ENCODE measurements around the gene FCHSD2.
"Not testable (repeated sequence)": the region's sequence is repeated elsewhere in the genome, so short reads cannot be mapped to it uniquely, and the experiment has no call there.

FCHSD2 gene

DNA sequence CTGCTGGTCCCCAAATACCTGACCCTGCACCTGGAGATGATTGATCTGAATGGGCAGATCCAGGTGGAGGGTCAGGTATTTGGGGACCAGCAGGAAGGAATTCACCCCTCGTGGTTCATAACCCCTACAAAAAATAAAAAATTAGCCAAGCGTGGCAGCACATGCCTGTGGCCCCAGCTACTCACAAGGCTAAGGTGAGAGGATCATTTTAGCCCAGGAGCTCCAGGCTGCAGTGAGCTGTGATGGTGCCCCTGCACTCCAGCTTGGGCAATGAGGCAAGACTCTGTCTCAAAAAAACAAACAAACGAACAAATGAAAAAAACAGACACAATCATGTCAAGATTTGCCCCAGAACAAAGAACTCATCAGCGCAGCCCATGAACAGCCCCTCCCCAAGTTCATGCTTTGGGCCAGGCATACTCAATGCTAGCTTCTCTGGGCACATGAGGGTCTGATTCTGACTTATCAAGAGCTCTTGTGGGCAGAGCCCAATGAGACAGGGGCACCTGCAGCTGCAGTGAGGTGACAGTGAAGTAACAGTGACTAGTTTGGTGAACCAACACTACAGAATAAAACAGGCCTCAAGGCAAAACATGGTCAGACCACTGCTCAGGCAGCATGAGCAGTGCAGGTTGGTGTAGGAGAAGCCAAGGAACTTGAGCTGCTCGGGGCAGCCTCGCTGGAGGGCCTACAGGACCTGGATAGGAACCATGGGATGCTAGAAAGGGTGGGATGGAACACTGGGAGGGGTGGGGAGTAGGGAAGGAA lies 10.2 kb upstream of the FCHSD2 start:
- no peak for DNase-seq

DNA sequence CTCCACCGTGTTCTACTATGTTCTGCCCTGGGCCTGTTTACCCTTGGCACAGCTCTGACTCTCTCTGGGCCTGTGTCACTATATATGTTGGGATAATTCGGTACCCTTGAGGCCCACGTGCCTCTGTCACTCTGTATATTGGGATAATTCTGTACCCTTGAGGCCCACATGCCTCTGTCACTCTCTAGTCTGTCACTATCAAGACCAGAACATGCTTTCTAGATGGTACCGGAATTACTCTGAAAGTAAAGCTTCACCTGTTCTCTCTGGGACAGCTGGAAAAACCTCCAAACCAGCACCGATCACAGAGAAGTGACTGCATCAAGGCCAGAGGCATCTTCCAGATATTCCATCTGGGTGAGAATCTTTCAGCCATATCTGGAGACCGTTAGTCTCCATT lies 9.3 kb upstream of the FCHSD2 start:
- no peak for DNase-seq

DNA sequence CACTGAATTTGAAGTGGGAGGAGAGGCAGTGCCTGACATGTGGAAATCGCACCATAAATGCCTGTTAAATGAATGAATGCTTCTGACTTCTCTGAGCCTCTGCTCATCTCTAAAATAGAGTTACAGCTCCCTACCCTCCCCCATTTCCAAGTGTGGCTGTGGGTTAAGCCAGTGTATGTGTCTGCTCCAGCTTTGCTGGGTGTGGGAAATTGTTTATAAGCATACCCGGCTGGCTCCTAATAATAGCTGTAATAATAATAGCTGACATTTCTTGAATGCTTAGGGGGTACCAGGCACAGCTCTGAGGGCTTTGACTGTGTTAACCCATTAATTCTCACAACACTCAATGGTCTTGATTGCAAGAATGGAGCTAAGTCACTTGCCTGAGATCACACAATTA lies 7.0 kb upstream of the FCHSD2 start:
- DNase-seq = no peak

DNA sequence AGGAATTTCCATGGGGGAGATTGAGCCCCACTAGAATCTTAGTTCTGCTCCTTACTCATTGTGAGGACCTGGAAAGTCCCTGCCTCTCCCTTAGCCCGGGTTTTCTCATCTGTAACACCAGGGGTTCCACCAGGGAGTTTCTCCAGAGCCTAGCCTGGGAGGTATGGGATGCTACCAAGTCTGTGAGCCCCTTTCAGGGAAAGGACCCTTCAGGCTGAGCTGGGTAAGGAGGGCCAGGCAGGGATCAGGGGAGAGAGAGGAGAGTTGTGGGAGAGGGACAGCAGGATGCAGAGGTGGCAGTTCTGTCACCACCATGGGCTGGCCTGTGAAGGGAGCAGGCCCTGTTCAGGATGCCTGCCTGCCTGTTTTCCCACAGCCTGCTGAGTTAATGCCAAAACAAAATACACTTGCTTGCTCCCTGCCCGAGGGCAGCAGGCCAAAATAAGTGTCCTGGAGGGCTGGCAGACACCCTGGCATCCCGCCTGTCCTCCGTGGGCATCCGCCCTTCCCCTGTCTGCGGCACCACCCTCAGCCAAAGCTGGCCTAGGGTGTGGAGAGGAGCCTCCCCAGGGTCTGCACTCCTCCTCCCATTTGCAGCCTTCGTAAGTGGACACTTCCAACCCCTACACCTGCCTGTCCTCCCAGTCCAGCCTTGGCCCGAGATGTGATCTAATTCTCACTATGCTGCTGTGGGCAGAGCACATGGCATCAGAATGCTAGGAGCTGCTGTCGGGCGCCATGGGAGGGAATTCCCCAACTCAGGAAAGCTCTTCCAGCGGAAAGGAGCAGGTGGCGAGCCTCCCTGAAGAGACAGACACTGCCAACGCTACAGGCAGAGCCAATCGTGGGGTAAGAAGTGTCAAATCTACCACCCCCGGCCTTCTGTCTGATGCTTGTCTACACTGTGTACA lies 5.9 kb upstream of the FCHSD2 start:
- DNase-seq = peak in 5 of 51 donors; percentile 7 to 36 (median 19)

DNA sequence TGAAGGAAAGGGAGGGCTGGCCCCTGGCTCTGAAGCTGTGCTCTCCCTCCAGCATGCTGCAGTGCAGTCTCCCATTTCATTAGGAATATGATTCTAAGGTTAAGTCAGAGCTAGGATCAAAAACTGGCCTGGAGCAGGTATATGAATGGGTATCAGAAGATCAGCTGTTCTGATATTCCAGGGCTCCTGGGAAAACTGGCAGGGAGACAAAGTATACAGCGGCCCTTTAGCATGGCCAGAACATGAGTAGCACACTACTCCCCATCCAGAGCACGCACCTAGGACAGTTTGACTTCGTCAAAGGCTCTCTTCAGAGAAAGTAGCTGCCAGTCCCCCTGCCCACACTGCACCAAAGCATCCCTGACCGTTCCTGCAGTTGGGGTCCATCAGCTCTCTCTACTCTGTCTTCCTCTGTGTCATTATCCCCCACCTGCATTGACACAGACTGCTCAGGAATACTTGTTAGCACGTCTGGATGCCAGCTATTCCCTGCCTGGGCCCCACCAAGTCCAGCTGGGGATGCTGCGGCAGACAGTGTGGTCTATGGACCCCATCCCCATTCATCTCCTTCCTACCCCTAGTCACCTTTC lies 4.0 kb upstream of the FCHSD2 start:
- DNase-seq = no peak

DNA sequence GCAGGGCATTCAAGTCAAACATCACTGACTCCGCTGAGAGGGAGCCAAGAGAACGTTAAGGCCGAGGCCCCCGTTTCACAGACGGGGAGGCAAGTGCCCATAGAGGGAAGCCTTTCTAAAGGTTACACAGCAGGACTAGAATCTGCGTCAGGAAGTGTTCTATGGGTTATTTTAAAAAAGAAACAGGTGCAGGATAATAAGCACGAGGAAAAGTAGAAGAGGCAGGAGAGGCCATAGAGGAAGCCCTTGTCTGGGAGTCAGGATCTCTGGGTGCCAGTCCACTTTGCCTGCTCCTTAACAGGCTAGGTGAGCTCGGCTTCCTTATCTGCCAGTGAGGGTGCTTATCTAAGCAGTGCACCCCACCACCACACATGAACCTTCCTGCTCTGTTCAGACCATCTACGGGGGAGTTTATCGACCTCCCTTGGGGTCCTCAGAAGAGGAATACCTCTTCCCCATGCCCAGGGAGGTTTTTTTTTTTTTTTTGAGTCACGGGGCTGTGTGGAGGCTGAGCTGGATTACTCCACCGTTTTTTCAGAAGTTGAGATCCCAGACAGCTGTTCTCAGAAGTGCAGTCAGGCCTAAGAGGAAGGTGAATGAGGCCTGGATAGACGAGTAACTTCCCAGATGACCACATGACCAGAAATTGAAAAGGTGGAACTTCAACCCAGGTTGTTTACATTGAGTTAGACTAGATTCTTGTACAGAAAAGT lies 1.2 kb upstream of the FCHSD2 start:
- DNase-seq = peak in 2 of 51 donors; percentile 39

DNA sequence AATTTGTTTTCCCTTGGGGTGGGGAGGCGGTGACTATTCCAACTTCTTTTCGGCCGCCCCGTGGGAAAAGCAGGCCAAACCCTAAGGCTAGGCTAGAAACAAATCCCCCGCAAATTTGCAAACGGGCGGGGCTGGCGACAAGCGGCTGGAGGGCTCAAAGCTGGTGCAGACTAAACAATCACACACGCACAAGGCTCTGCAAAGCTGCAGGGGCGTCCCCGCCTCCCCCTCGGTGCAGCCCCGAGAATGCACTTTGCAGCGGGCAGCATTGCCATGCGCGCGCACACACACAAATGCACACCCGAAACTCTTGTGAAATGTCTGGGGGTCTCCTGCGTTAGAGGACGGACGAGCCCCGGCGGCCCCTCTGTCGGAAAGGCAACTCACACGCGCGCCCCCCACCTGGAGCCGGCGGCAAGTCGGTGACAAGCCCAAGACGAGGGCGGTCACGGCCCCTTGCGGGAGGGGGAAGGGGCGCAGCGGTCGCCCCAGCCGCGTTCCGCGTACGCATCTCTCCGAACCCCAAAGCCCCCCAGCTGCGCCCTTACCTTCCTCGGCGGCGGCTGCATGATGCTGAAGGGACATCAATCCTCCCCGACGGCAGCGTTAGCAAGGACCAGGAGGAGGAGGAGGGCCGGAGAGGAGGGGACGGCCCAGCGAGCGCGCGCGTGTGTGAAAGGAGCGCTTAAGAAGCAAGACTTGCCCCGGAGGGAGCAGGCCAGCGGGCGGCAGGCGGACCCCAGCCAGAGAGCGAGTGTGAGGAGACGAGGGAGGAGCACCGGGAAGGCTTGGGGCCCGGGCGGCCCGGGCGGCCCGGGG lies 600 bp downstream of the FCHSD2 start:
- peak in 35 of 51 donors; percentile 42 to 82 (median 72) for DNase-seq

DNA sequence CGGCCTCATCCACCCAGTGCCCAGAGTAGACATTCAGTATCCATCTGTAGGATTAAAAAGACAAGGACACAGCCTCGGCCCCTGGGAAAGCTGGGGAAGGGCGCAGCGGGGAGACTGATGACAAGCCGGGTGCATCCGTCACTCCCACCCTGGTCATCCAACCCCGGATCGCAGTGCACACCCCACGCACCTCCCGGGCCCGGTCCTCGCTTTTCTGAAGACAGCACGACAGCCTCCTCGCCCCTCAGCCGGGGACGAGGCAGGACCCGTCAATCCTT lies 1.1 kb downstream of the FCHSD2 start:
- peak in 14 of 51 donors; percentile 20 to 77 (median 56) for DNase-seq

DNA sequence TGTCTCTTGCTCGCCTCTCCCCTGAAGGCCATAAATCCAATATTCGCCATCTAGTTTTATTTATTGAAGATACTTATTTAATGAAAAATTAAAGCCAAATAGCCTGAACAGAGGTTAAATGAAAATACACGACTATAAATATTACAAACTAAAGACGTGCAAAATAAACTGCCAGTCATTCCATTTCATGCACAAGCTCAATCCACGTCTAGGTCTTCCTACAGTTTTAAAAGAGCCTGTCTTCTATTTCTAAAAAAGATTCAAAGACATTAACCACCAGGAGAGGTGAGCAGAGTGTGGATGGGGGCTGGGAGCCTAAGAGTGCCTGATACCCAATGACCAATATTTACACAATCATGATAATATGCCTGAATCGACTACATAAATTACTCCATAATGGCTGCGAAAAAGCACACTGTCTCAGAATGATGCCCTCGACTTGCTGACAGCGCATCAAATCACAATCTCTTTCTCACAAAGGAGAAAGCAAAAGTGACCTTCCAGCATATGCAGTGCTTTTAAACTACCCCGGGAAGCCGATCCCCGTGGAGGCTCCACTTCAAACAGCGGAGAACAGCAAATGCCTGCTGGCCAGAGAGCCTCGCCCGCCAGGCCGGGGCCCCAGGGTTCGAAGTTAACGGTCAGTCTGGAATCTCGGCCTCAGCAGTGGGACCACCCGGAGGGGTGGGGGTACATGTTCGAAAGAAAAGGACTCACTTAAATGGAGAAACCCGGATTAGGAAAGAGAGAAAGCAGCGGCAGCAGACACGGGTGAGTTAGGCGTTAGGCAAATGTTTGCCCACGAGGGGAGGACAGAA lies 1.7 kb downstream of the FCHSD2 start:
- peak in 11 of 51 donors; percentile 15 to 77 (median 49) for DNase-seq

DNA sequence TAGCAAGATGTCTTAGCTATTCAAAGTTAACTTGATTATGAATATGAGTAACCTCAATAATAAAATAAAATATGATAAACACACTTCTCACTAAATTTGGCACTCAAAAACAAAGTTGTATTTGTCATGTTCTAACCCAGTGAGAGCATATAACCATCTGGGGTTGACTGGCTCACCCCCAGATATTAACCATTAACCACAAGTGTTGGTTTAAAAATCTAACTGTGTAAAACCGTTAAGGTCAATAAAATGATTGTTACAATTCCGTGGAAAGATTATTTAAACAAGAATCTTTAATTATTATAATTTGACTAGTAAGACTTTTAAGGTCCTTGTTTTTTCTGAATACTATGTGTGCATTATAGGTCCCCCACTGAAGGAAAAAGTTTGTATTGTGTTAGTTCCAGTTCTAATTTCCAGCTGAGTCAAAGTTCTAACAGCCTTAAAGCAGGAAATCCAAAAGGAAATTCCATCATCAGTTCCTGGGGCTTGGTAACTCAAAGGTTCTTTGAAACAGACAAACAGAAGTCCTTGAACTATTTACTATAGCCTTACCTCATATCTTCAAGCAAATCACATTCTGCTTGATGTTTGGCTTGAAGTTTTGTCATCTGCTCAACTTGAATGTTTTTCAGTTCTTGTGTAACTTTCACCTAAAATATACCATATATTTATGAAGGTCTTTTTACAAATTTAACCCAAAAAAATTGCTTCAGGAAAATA lies 2.5 kb downstream of the FCHSD2 start:
- no peak for DNase-seq

DNA sequence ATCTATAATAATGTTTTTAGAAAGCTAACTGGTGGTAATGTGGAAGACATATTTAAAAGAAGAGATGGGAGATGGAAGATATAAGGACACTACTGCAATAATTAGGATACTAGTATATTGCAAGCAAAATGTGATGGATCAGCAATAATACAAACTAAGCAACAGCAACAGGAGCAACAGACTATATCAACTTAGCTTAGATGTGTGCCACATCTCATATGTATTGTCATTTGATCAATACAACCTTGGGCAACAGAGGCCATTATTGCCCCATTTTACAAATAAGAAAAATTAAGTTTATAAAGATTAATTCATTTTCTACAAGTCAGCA lies 4.2 kb downstream of the FCHSD2 start:
- no peak for DNase-seq

DNA sequence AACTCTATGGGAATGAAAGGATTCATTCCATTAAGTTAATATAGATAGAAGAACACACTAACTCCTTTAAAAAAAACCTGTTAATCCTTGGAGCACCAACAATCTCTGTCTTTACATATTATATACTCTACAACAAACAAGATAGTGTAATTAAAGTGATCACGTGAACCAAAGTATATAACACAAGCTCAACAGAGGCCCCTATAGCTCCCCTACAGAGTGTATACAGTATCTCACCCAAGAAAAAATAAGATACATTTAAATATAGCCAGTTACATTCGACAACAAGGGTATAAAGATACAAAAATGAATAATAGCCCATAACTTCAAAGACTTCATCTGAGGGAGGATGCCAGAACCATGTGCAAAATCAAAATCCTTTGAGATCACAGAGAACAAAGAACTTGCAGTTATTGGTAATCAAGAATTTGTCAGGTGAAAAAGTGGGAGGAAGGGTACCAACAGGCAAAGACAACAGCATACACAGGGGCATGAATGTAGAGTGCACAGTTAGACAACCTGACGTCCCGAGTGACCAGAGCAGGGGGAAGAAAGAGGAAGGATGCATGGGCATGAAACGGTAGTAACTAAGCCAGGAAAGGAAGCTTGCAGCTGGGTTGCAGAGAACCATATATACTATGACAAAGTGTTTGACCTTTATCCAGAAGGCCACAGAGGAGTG lies 4.7 kb downstream of the FCHSD2 start:
- no peak for DNase-seq

DNA sequence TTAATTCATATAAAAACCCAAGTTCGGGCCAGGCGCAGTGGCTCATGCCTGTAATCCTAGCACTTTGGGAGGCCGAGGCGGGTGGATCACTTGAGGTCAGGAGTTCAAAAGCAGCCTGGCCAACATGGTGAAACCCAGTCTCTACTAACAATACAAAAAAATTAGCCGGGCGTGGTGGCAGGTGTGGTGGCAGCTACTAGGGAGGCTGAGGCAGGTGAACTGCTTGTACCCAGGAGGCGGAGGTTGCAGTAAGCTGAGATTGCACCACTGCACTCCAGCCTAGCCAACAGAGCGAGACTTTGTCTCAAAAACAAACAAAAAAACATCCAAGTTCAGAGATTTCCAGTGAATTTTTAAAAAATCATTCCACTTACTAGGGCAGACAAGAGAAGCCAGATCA lies 5.4 kb downstream of the FCHSD2 start:
- not testable (repeated sequence) for DNase-seq

DNA sequence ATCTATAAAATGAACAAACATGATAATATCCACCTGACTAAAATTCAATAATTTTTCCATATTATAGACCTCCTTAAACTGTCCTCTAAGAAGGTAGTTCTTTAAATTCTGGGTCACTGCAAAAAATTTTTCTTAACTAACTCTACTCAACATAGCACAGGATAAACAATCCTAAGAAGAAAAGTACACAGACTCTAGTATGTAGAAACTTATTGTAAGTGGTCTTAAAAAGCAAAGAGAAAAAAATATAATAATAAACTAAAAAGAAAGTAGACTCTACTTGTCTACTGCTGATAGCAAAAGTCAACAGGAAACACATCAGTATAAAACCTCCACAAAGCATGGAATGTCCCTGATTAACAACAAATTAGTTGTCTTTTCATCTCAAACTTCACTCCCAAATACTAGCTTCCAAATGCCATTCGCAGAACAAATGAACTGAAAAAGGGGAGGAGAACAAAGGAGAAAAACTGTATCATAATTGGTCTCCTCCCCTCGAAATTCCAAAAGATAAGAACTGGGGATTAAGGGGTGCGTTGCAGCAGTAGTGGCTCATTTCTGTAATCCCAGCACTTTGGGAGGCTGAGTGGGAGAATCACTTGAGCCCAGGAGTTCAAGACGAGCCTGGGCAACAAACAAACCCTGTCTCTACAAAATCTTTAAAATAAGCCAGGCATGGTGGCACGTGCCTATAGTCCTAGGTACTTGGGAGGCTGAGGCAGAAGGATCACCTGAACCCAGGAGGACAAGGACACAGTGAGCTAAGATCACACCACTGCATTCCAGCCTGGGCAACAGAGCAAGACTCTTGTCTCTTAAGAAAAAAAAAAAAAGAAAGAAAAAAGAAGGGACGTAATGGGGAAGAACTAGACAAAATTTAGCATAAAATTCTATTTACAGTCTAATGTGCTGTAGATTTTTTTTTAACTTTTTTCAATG lies 6.5 kb downstream of the FCHSD2 start:
- no peak for DNase-seq

DNA sequence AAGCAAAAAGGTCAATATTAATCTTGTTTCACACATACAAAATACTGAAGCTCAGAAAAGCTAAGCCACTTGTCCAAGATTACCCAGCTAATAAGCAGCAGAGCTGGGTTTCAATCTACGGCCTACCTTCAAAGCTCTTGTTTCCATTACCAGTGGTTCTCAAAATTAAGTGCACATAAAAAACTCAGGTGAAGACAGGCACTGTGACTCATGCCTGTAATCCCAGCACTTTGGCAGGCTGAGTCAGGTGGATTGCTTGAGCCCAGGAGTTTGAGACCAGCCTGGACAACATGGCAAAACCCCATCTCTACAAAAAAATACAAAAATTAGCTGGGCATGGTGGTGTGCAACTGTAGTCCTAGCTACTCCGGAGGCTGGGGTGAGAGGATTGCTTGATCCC lies 9.8 kb downstream of the FCHSD2 start:
- DNase-seq = not testable (repeated sequence)

DNA sequence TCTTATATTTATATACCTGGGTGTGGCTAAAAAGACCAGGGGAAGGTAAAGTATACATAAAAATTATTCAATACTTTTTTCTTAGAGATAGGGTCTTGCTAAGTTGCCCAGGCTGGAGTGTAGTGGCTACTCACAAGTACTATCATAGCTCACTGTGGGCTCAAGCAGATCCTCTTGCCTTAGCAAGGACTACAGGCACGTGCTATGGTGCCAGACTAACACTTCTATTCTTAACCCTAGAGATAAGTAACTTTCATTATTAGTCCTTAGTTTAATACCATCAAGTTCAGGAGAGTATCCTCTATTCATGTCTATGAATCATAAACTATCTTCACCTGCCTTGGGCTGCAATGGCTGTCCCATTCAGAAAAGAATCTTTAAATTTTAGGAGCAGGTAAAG lies 11.9 kb downstream of the FCHSD2 start:
- no peak for DNase-seq

DNA sequence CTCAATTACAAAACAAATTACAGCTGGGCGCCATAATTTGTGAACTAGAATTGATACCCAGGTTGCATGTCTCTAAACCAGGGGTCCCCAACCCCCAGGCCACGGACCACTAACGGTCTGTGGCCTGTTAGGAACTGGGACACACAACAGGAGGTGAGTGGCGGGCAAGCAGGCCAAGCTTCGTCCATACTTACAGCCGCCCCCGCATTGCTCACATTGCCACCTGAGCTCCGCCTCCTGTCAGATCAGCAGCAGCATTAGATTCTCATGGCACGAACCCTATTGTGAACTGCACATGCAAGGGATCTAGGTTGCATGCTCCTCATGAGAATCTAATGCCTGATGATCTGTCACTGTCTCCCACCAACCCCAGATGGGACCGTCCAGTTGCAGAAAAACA lies 12.9 kb downstream of the FCHSD2 start:
- no peak for DNase-seq

All from hypothalamus (tissue), 51 donors.